HG03060 (cell line): ENCODE measurements around the gene OR8H3.
"Not testable (repeated sequence)": the region's sequence is repeated elsewhere in the genome, so short reads cannot be mapped to it uniquely, and the experiment has no call there.

Experiments used
- ATAC-seq: cut with Tn5 transposase; IDR thresholded peaks from one replicate; pipeline ENCODE4 v1.9.1; 2021; ENCODE audit warnings: low read depth, moderate number of reproducible peaks; ENCODE audit not compliant: unreplicated experiment

OR8H3 gene, protein sequence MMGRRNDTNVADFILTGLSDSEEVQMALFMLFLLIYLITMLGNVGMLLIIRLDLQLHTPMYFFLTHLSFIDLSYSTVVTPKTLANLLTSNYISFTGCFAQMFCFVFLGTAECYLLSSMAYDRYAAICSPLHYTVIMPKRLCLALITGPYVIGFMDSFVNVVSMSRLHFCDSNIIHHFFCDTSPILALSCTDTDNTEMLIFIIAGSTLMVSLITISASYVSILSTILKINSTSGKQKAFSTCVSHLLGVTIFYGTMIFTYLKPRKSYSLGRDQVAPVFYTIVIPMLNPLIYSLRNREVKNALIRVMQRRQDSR

DNA sequence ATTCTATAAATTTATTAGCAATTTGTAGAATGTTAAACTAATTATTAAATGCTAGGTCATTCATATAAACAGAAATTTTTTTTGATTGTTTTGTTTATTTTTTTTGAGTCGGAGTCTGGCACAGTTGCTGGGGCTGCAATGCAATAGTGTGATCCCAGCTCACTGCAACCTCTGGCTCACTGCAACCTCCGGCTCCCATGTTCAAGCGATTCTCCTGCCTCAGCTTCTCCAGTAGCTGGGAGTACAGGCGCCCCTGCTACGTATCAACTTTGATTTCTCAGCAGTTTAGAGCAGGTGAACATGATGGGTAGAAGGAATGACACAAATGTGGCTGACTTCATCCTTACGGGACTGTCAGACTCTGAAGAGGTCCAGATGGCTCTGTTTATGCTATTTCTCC is at the start of gene OR8H3:
Gene OR8H3 (plus strand): TSS at position 301 of the 400 bp plus-strand sequence. CDS start 0 bp downstream, at position 301.
- no peak for ATAC-seq

DNA sequence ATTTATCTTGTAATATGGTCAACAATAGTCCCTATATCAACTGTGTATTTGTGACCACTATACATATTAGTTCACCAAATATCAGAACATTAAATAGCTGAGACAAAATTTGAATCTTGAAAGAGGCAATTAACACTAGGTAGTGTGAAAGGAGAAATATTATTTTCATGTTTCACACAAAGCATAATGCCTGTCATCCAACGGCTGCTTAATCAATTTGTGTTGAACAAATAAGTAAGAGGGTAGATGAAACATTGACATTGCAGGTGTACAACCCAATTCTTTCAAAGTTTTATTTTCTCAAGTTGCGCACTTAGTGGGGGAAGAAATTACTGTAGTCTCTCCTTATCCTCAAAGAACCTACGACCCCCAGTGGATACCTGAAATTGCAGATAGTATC is 32.5 kb upstream of the OR8H3 start:
- ATAC-seq: no peak

DNA sequence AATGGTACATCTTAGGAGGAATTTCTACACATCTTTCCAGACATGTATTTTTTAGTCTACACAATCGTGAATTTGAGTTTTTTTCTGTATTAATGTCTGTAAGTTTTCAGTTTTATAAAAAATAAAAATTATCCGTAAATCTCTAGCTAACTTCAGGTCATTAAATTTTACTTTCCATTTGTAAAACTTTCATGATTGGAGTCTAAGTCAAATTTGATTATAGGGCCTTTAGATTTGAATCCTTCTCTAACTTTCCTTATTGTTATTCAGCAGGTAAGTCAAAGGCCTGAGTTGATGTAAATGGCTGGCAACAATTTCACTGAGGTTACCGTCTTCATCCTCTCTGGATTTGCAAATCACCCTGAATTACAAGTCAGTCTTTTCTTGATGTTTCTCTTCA is 29.2 kb upstream of the OR8H3 start, which contains the start of gene OR8I2:
Gene OR8I2 (plus strand): TSS at position 301 of the 400 bp plus-strand sequence. CDS start 0 bp downstream, at position 301.
- ATAC-seq: no peak

DNA sequence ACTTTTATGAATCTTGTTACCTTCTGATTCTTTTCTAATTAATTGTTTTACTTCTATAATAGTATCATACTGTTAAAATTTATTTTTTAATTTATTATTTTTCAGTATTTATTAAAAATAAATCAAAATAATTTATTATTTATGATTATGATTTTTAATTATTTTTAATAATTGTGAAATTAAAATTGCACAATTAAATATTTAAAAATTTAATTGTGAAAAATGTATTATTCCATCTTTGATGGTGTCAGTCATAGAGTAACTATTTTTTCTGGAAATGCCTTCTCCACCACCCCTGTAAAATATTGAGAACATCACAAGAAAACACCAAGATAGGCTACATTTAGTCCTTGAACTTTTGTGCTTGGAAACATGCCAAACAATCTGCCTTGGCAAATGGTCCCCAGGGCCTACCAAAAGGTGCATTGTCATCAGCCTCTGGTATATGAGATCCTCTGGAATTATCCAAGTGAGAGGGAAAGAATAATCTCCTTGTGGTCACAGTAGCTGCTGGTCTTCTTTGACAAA is 18.9 kb upstream of the OR8H3 start, which contains the start of gene OR8H2:
Gene OR8H2 (plus strand): TSS at position 478 of the 528 bp plus-strand sequence. CDS start 1,356 bp downstream, outside the sequence.
- no peak for ATAC-seq

DNA sequence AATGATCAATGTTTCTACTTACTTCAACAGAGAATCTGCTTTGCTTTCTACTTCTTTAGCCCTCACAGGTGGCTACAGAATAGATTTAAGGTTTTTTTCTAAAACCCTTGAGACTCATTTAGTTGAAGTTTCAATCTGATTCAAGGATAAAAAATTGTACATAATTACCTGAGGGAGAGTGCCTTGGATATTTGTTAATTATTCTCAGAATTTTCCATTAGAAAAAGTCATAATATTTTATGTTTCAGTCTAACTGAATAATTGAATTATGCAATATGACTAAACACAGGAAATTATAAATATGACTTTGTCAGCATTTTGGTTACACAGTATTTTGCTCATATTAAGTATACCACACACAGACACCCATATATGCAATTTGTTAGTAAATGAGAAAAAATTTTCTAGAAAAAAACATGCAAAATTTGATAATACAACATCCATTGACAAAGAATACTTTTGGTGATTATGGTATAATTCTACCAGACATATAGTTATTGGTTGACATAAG is 18.0 kb downstream of the OR8H3 start, which contains the start of gene OR8J3:
Gene OR8J3 (minus strand): TSS at position 51 of the 511 bp plus-strand sequence. CDS start 2,483 bp downstream, outside the sequence.
- ATAC-seq: no peak

DNA sequence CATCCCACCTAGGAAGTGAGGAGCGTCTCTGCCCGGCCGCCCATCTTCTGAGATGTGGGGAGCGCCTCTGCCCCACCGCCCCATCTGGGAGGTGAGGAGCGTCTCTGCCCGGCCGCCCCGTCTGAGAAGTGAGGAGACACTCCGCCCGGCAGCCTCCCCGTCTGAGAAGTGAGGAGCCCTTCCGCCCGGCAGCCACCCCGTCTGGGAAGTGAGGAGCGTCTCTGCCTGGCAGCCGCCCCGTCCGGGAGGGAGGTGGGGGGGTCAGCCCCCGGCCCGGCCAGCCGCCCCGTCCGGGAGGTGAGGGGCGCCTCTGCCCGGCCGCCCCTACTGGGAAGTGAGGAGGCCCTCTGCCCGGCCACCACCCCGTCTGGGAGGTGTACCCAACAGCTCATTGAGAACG is 21.5 kb downstream of the OR8H3 start:
- not testable (repeated sequence) for ATAC-seq

DNA sequence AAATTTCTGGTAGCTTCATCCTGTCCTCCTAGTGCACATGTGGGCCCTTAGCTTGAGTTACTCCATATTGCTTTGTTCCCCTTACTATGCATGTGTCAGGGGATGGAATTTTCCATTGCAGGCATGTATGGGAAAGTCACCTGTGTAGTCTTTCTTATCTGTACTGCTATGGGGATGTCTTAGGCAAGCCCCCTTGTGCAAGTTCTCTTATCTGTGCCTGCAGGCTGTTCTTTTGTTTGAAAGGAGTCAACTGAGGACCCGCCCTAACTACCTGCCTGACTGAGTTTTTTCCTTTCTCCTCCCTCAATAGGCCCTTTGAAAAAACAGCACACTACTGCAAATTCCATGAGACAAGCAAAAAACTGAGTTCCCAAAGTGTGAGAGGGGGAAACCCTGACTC is 29.2 kb downstream of the OR8H3 start:
- no peak for ATAC-seq

DNA sequence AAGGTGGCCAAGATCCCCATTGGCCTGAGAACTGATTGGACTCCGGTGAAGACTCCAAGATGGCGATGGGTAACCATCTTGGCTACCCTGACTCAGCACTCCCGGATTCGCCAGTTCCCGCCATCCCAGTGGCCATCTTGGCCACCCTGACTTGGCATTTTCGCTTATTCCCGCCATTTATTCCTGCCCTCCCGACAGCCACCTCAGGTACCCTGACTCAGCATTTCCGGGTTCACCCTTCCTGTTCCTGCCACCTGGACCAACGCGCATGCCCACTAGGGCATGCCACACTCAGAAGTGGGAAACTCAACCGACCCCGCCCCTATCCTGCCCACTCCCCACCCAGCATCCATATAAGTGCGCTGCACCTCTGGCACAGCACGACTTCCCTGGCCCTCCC is 30.2 kb downstream of the OR8H3 start:
- ATAC-seq: no peak

DNA sequence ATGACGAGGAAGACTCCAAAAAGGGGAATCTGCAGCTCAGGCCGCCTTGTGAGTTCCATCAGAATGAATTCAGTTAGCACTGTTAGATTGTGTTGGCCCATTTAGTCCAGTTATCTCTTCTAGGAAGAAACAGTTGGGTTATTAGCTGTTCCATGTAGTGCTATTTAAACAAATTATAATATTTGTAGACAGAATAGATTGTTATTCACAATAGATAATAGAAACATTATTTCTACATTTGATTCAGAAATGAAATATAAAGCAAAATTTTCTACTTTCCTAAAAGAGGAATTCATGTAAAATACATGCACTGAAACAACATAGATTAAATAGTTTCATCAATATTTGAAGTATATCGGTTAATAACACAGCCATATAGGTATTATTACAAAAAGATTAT is 38.0 kb downstream of the OR8H3 start, which contains the start of gene OR8K5:
Gene OR8K5 (minus strand): TSS at position 101 of the 400 bp plus-strand sequence. CDS start 0 bp downstream, at position 101.
- no peak for ATAC-seq

DNA sequence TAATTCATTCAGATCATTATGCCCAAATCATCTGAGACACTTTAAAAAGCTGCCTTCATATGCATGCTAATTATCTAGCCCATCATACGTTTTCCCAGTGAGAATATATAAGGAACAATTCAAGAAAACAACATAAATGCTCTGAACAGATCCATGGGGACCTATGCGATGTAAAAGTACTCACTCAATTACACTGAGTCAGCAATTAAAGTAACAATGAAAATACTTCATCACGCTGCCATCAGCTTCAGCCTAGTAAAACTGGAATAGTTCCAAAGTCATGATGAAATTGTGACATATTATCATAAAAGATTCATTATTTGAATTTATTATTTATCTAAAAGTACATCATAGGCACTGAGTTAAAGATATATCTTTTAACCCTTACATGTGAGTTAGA is 41.6 kb downstream of the OR8H3 start:
- ATAC-seq: no peak

DNA sequence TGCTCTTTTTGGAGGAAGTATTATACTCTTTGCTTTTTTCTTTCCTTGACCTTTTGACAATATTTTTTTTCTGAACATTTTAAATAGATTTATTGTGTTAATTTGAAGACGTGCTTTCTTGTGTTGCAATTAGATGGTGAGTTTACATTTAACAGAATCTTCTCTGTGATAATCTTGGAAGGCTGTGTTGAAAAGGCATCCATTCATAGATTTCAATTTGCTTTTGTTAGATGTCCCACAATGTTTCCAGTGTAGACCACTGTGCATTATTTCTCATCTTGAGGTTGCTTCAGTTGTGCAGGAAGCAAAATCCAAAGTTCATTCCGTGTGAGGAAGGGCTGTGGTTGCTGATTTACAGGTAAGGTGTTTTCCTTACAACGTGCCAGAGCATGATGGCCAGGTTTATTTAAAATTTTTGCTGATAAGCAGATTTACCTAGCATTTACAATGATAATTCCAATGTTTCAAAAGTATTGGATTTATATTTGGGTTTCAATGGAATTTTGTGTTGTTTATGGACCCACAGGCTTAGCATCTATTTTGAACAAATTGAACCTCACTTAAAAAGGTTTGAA is 50.2 kb downstream of the OR8H3 start:
- no peak for ATAC-seq
